Activated CD4-positive, alpha-beta T cell treated with anti-CD3 and anti-CD28 coated beads, Interleukin-2, amount 50 U/mL, for 24 hours (primary cell): ENCODE data around the gene ZNF146.
"Not testable (repeated sequence)": the region's sequence is repeated elsewhere in the genome, so short reads cannot be mapped to it uniquely, and the experiment has no call there.

Experiments used
- DNase-seq, 2 donors: peaks; one replicate each; pipeline ENCODE4 v3.0.0-alpha.2; 2020; ENCODE audit warnings: low read depth in 1 of 2, low spot score in 1 of 2

Gene ZNF146

GRCh38 chr19:36269295-36269694 lies 54.4 kb downstream of the ZNF146 start:
- DNase-seq, result not testable (repeated sequence)
